DMS 273 treated with DMSO at 0.1 percent for 48 hours (cell line): ENCODE data around the gene KIAA0232.
"Not testable (repeated sequence)": the region's sequence is repeated elsewhere in the genome, so short reads cannot be mapped to it uniquely, and the experiment has no call there.

Source experiments
- DNase-seq: peaks from one replicate; lab custom pipeline; 2025; lab: John Stamatoyannopoulos, UW

Gene KIAA0232

GRCh38 chr4:6804082-6804752, 21.7 kb downstream of the KIAA0232 start:
- DNase-seq = no peak

GRCh38 chr4:6806924-6807626, 24.5 kb downstream of the KIAA0232 start:
- no peak for DNase-seq

GRCh38 chr4:6808259-6808658, 25.7 kb downstream of the KIAA0232 start:
- DNase-seq = no peak

- no peak for DNase-seq
Measured at GRCh38 chr4:6811165-6811564, 28.6 kb downstream of the KIAA0232 start.

GRCh38 chr4:6812766-6813165, 30.2 kb downstream of the KIAA0232 start:
- no peak for DNase-seq

GRCh38 chr4:6813725-6814124, 31.2 kb downstream of the KIAA0232 start:
- DNase-seq = no peak

- no peak for DNase-seq
Measured at GRCh38 chr4:6815029-6815836, 32.7 kb downstream of the KIAA0232 start.

GRCh38 chr4:6819295-6819694, 36.8 kb downstream of the KIAA0232 start:
- no peak for DNase-seq

GRCh38 chr4:6820695-6821094, 38.2 kb downstream of the KIAA0232 start:
- no peak for DNase-seq

- DNase-seq = no peak
Measured at GRCh38 chr4:6824071-6824470, 41.5 kb downstream of the KIAA0232 start.

- DNase-seq = no peak
Measured at GRCh38 chr4:6824772-6825402, 42.4 kb downstream of the KIAA0232 start.

GRCh38 chr4:6825403-6825802, 42.9 kb downstream of the KIAA0232 start:
- DNase-seq = no peak

- DNase-seq = no peak
Measured at GRCh38 chr4:6826781-6827508, 44.4 kb downstream of the KIAA0232 start.

- no peak for DNase-seq
Measured at GRCh38 chr4:6829086-6829485, 46.6 kb downstream of the KIAA0232 start.

GRCh38 chr4:6834867-6835266, 52.3 kb downstream of the KIAA0232 start:
- DNase-seq = no peak

- DNase-seq = not testable (repeated sequence)
Measured at GRCh38 chr4:6835616-6836015, 53.1 kb downstream of the KIAA0232 start.

- DNase-seq = not testable (repeated sequence)
Measured at GRCh38 chr4:6837106-6837505, 54.6 kb downstream of the KIAA0232 start.

- no peak for DNase-seq
Measured at GRCh38 chr4:6839579-6839978, 57.1 kb downstream of the KIAA0232 start.

GRCh38 chr4:6840062-6840976, 57.8 kb downstream of the KIAA0232 start:
- no peak for DNase-seq

GRCh38 chr4:6845027-6845426, 62.5 kb downstream of the KIAA0232 start:
- DNase-seq = no peak

- no peak for DNase-seq
Measured at GRCh38 chr4:6845574-6845973, 63.0 kb downstream of the KIAA0232 start.
